GM18520 (cell line): ENCODE data around the gene PLCB4.

ENCODE experiments used
- ATAC-seq: cut with Tn5 transposase; IDR thresholded peaks from one replicate; pipeline ENCODE4 v1.9.1; 2021; ENCODE audit not compliant: unreplicated experiment

The PLCB4 gene

DNA sequence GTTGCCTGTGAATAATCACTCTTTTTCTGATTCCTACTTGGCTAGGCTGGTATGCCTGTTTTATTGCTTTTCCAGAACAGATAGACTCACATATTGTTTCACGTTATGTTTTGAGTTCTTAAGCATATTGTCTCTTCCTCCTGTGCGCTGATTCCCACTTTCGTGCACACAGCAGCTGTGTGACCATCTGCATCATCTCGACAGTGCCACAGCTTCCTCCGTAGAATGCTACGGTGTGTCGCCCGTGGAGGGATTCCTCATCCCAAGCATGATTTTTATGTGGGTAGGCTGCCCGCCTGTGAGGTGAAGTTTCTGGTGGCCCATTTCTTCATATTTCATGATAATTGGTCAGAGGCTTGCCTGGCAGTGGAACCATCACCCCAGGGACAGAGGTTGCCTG is 31.8 kb downstream of the PLCB4 start:
- no peak for ATAC-seq

GRCh38 chr20:9102456-9102855 is 33.6 kb downstream of the PLCB4 start:
- ATAC-seq, result no peak

- no peak for ATAC-seq
Observed at GRCh38 chr20:9103955-9104354, 35.1 kb downstream of the PLCB4 start.

DNA sequence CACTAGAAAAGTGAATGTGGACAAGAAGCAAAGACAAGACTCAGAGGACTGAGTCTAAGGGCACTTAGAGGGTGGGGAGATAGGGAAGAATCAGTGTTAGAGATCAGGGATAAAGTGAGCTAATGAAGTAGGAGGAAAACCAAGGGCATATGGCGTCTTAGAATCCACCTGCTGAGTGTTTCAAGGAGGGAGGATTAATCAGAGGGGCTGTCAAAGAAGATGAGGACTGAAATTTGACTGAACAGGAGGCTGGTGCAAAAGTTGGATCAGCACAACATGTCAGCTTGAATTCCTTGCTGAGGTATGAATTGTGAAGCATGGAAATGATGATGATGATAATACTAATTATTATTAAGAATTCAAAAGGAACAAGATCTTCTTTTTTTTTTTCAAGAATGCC is 39.4 kb downstream of the PLCB4 start:
- no peak for ATAC-seq

GRCh38 chr20:9109566-9109965 is 40.7 kb downstream of the PLCB4 start:
- ATAC-seq, result no peak

DNA sequence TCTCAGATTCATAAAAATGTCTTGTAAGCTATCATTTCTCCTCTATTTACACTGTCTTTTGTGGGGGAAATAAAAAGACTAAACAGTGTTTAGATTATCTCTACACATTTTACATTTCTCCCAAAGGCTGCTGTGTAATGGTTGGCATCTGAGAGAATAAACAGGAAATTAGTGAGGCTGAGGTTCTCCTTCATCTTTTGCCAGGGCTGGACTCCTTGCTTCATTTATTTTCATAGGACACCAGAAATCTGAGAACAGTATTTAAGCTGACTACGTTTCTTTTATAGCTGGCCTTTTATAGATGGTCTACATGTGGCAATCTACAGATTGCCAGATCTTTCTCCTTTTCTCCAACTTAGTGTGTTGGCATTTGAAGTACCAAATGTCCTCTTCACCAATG is 41.5 kb downstream of the PLCB4 start:
- ATAC-seq, result no peak

GRCh38 chr20:9110916-9111432 is 42.1 kb downstream of the PLCB4 start:
- no peak for ATAC-seq

DNA sequence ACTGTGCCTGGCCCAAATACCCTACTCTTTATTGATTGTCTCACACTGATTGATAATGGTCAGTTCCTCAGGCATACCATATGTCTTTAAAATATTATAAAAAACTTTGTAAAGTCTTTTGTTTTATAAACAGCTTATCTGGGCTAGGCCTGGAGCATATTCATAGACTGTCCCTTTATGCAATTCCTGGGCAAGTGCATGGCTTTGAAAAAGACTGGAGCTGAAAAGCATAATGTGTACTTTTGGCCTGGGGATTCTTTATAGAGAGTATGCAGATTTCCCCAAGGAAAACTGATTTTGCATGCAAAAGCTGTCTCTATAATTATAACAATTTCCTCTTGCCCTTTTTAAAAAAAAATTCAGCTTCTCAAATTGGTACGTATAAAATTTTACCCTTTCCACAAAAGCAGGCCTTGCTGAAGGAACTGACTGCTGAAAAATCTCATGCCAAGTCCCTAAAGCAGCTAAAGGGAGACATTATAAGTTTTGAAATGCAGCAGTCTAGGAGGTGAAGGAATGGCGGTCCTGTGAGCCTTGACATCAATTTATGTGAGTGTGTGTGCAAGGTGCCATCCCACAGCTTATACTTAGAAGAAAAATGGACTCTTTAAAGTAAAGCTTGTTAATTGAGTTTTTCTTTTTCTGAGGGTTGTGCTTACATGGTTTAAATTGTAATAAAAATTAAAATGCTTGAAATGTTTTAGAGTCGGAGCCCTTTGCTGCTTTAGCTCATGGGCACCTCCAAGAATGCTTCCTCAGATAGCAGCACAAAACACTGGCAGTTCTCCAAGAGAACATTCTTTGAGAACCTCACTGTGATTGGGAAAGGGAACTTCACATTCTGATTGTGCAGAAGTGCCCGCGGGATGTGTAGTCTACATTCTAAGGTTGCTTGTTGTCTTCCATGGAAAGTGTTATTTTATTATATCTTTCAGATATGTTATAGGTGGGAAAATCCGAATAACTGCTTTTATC is 43.9 kb downstream of the PLCB4 start:
- ATAC-seq, result no peak

DNA sequence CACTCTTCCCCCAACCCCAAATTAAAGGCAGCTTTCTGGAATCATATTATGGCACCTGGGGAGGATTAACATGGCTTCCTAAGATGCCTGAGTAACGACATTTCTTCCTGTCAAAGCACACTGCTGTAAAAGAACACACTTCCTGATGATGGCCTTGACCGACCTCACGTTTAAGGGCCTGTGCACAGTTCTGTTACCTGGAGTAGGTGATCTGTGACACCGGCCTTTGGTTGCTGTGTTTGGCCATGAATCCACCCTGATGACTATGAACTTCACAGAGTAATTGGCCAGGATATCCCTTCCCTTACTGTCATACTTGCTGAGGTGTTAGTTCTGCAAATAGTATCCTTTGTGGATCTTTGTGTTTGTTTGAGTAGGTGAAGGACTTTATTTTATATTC is 45.8 kb downstream of the PLCB4 start:
- ATAC-seq, result no peak

DNA sequence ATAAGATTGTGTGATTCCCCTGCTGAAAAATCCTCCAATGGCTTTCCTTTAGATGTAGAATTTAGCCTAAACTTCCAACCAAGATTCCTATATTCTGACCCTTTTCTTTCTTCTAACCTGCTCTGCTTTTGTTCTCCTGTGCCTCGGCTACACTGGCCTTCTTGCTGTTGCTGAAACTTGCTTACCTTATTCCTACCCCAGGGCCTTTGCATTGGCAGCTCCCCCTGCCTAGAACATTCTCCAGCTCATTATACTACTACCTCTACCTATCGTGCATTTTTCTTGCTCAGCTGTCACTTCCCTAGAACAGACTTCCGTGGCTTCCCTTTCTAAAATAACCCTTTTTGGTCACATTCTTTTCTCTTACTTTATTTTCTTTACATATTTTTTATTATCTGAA is 48.7 kb downstream of the PLCB4 start:
- ATAC-seq, result no peak

DNA sequence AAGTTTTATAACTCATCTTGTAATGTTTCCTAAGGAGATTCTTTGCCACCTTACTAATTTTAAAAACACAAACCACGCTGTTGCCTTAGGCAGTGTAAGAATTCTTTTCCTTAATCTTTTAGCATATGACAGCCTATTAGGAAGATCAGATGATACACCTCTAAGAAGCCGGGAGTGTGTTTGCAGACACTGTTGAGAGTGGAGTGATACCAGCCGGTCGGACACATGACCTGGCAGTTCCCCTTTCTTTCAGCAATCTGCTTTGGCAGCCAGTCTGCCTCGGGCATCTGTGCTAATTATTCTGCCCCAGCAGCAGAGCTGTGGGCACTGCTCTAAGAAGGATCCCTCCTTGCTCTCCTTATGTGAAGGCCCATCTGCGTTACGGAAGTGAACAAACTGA is 50.9 kb downstream of the PLCB4 start:
- ATAC-seq, result no peak

- no peak for ATAC-seq
Observed at GRCh38 chr20:9121211-9121610, 52.3 kb downstream of the PLCB4 start.

- no peak for ATAC-seq
Observed at GRCh38 chr20:9122571-9122970, 53.7 kb downstream of the PLCB4 start.

DNA sequence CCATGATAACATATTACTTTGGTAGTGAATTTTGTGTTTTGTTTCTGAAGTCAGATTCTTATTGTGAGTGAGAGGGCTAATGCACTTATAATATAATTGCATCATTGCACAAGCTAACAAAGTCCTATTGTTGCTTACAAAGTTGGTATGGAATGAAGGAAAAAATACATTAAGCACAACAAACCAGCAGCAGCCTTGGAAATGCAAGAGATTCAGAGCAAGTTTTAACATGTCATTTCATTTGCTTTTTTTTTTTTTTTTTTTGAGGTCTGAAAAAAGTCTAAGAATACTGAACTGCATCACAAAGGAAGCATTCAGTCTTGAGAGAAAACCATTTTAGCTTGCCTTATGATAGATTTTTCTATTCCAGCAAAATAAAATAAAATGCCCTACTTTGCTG is 57.6 kb downstream of the PLCB4 start:
- ATAC-seq, result no peak

- ATAC-seq, result no peak
Observed at GRCh38 chr20:9128568-9128967, 59.7 kb downstream of the PLCB4 start.

DNA sequence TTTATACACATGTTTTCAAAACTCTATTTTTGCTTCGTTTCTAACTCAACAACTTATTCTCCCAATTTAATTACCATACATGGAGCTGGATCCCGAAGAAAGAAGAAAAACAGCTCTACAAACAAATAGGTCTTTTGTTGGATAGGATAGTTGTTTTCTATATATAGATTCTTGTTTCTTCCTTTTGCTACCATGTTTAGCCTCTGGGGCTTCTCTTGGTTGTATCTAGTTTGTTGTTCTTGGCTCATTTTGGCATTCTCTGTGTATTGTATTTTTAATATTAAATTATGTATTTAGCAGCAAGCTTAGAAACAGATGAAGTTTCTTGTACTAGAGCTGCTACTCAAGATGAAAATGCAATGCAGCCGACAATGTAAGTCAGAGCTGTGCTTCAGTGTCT is 60.9 kb downstream of the PLCB4 start:
- ATAC-seq, result no peak

DNA sequence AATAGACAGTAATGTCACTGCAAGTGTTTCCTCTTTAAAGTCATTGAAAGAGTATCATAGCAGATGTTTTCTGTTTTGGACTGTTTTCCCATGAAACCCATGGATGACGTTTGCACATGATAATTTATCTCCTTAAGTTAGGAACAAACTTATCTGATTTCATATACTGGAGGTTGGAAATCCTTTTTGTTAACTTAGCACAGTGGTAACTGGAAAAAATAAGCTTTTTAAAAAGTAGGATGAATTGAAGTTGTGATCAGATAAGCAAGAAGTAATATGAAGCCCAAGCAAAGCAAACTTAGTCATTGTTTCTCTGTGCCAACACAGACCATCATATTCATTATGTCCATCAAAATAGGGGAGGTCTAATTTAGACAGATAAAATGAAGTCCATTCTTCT is 61.6 kb downstream of the PLCB4 start:
- ATAC-seq, result no peak

DNA sequence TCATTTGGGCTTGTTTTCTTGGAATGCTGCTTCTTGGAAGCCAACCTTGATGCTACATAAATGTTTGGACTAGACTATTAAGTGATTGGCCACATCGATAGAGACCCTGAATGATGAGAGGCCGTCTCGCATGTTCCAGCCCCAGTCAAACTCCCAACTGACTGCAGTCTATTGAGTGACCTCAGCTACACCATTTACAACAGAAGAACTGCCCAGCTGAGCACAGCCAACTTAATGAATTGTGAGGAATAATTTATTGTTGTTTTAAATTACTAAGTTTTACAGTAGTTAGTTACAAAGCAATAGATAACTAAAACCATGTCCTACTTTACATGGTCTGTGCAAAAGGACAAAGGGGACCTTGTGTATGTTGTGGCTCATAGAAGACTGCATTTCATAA is 63.0 kb downstream of the PLCB4 start:
- no peak for ATAC-seq

DNA sequence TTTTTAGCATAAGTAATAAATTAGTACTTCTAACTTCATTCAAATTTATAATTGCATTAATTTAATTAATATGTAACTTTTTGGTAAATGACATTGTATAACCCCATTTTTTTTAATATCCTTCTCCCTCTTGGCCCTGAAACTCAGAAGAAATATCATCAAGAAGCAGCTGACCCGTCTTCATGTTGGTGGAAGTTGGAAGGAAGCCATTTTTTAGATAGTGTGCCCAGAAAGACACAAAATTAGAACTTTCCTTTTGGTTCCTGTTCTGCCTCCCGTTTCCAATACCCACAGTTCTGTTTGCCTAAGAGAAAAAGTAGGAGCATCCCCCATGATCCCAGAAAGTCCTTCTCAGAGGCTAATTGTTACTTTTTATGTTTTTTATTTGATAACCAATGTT is 65.5 kb downstream of the PLCB4 start:
- no peak for ATAC-seq

DNA sequence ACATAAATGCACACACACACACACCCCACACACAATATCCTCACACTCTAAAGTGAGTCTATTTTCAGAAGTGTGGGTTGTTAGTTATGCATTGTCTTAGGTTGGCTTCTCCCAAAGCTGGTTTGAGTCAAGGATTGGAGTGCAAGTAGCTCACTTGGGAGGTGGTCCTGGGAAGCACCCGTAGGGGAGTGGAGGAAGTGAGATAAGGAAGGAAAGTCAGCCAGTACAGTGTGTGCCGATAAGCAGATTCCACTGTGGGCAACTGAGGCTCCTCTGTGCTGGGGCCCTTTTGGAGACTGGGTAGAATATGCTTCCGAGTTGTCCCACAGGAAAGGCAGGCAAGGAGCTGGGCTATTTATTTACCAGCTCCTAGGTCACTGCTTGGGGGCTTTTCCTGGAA is 67.2 kb downstream of the PLCB4 start:
- ATAC-seq, result no peak

DNA sequence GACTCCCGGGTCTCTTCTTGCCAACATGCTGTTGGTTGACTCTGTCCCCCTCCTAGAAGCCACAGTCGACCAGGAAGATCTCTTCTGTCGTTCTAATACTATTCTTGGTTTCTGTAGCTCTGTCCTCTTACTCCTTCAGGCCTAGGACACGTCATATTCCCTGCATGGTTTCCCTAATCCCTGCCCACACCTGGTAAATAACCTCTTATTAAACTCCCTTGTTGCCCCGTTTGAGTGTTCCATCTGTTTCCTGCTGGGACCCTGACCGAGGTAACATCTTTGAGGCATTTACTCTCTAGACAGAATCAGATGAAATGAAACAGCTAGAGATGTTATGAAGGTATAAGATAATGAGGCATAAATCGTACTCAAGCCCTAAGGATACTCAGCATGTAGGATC is 68.1 kb downstream of the PLCB4 start:
- no peak for ATAC-seq

GRCh38 chr20:9139106-9139833 is 70.4 kb downstream of the PLCB4 start:
- ATAC-seq, result no peak
